Astrocyte (in vitro differentiated cells and primary cell): ENCODE data around the gene CCL13.

Experiments used
- EZH2 ChIP-seq: IDR thresholded peaks from 2 replicates; pipeline ENCODE4 v1.6.1; 2012; ENCODE audit warnings: mild to moderate bottlenecking, low read length, inconsistent platforms; ENCODE audit not compliant: insufficient read depth
- TF ChIP-seq, protein P1 (sequence below): IDR thresholded peaks from 2 replicates; pipeline ENCODE4 v1.5.1; 2011; ENCODE audit warnings: low read depth, mild to moderate bottlenecking, inconsistent platforms, low read length, moderate library complexity; ENCODE audit not compliant: insufficient read depth

DNA sequence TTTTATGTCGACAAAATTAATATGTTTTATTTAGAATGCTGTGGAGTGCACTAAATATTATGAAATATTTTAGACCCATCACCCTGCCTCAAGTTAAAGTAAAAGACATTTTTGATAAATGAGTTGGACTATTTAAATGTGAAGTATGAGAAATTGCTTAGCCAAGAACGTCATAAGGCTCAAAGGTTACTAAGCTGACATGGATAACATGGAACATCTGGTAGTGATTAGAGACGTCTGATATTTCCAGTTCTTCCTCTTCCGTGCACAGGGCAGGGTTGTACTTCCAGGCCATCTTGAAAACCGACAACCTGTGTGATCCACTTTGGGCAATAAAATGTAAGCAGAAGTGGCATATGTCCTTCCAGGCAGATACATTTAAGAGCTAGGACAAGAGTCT is 44.2 kb upstream of the CCL13 start:
- TF ChIP-seq, protein P1, sequence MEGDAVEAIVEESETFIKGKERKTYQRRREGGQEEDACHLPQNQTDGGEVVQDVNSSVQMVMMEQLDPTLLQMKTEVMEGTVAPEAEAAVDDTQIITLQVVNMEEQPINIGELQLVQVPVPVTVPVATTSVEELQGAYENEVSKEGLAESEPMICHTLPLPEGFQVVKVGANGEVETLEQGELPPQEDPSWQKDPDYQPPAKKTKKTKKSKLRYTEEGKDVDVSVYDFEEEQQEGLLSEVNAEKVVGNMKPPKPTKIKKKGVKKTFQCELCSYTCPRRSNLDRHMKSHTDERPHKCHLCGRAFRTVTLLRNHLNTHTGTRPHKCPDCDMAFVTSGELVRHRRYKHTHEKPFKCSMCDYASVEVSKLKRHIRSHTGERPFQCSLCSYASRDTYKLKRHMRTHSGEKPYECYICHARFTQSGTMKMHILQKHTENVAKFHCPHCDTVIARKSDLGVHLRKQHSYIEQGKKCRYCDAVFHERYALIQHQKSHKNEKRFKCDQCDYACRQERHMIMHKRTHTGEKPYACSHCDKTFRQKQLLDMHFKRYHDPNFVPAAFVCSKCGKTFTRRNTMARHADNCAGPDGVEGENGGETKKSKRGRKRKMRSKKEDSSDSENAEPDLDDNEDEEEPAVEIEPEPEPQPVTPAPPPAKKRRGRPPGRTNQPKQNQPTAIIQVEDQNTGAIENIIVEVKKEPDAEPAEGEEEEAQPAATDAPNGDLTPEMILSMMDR = no peak
- TF ChIP-seq EZH2 = no peak
